Ishikawa (cell line): Measurements from ENCODE around the gene RPRD1A.

ENCODE experiments used
- CEBPB ChIP-seq: IDR thresholded peaks from 2 replicates; pipeline ENCODE4 v1.6.1; 2012
- CREB1 ChIP-seq: IDR thresholded peaks from 2 replicates; pipeline ENCODE4 v1.6.1; 2012; ENCODE audit warnings: low read depth
- EGR1 ChIP-seq: IDR thresholded peaks from 2 replicates; pipeline ENCODE4 v1.6.1; 2012
- EP300 ChIP-seq: IDR thresholded peaks from 2 replicates; pipeline ENCODE4 v1.6.1; 2012; ENCODE audit warnings: borderline replicate concordance
- FOXM1 ChIP-seq: IDR thresholded peaks from 2 replicates; pipeline ENCODE4 v1.6.1; 2012; ENCODE audit warnings: low read depth, borderline replicate concordance
- RAD21 ChIP-seq: IDR thresholded peaks from 2 replicates; pipeline ENCODE4 v1.6.1; 2012; ENCODE audit warnings: low read depth
- TAF1 ChIP-seq: IDR thresholded peaks from 2 replicates; pipeline ENCODE4 v1.6.1; 2012; ENCODE audit warnings: low read depth, mild to moderate bottlenecking
- TCF12 ChIP-seq: IDR thresholded peaks from 2 replicates; pipeline ENCODE4 v1.6.1; 2012; ENCODE audit warnings: low read depth
- TEAD4 ChIP-seq: IDR thresholded peaks from 2 replicates; pipeline ENCODE4 v1.6.1; 2012
- YY1 ChIP-seq: IDR thresholded peaks from 2 replicates; pipeline ENCODE4 v1.6.1; 2012; ENCODE audit warnings: low read depth
- TF ChIP-seq, protein P1 (sequence below): IDR thresholded peaks from 2 replicates; pipeline ENCODE4 v1.6.1; 2012
- TF ChIP-seq, protein P2 (sequence below): IDR thresholded peaks from 2 replicates; pipeline ENCODE4 v1.6.1; 2012; ENCODE audit warnings: low read depth, mild to moderate bottlenecking
- TF ChIP-seq, protein P3 (sequence below): IDR thresholded peaks from 2 replicates; pipeline ENCODE4 v1.6.1; 2012

DNA sequence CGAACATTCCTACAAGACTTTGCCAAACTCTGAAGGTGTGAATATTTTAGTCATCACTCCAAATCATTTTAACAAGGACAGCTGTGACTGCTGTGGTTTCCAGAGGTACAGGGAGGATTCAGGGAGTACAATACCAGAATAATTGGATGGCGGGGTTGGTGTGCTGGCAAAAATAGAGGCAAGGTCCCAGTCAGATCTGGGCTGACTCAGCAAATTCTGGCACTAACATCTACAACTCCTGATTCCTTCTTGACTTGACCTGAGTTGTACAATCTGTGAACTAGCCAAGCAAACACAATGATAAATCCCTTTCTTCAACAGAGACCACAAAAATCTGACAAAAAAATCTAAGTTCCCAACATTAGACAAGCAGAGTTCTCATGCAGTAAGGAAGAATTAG is 54.5 kb downstream of the RPRD1A start:
- TF ChIP-seq RAD21 (no peak), TCF12 (no peak), TEAD4 (no peak), EGR1 (no peak), TAF1 (no peak), CREB1 (no peak), EP300 (no peak), YY1 (no peak), CEBPB (no peak), FOXM1 (no peak)
- TF ChIP-seq, protein P1, sequence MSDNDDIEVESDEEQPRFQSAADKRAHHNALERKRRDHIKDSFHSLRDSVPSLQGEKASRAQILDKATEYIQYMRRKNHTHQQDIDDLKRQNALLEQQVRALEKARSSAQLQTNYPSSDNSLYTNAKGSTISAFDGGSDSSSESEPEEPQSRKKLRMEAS = no peak
- TF ChIP-seq, protein P2, sequence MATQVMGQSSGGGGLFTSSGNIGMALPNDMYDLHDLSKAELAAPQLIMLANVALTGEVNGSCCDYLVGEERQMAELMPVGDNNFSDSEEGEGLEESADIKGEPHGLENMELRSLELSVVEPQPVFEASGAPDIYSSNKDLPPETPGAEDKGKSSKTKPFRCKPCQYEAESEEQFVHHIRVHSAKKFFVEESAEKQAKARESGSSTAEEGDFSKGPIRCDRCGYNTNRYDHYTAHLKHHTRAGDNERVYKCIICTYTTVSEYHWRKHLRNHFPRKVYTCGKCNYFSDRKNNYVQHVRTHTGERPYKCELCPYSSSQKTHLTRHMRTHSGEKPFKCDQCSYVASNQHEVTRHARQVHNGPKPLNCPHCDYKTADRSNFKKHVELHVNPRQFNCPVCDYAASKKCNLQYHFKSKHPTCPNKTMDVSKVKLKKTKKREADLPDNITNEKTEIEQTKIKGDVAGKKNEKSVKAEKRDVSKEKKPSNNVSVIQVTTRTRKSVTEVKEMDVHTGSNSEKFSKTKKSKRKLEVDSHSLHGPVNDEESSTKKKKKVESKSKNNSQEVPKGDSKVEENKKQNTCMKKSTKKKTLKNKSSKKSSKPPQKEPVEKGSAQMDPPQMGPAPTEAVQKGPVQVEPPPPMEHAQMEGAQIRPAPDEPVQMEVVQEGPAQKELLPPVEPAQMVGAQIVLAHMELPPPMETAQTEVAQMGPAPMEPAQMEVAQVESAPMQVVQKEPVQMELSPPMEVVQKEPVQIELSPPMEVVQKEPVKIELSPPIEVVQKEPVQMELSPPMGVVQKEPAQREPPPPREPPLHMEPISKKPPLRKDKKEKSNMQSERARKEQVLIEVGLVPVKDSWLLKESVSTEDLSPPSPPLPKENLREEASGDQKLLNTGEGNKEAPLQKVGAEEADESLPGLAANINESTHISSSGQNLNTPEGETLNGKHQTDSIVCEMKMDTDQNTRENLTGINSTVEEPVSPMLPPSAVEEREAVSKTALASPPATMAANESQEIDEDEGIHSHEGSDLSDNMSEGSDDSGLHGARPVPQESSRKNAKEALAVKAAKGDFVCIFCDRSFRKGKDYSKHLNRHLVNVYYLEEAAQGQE = no peak
- TF ChIP-seq, protein P3, sequence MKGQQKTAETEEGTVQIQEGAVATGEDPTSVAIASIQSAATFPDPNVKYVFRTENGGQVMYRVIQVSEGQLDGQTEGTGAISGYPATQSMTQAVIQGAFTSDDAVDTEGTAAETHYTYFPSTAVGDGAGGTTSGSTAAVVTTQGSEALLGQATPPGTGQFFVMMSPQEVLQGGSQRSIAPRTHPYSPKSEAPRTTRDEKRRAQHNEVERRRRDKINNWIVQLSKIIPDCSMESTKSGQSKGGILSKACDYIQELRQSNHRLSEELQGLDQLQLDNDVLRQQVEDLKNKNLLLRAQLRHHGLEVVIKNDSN = no peak
